Esophagus (tissue), 2 donors: ENCODE results near the gene H19. TPM values are rescaled to one million over a fixed set of nuclear protein-coding genes. Genes with fewer than 3 reads are reported as not detected.

Experiments used
- H3K27ac ChIP-seq, 2 donors: one replicate each; pipeline ENCODE4 v1.5.1; 2013; ENCODE audit warnings: low read depth in 2 of 2, mild to moderate bottlenecking in 2 of 2, inconsistent platforms in 1 of 2, low read length in 1 of 2, moderate library complexity in 1 of 2
- H3K27me3 ChIP-seq, 2 donors: one replicate each; pipeline ENCODE4 v1.6.1; 2013; ENCODE audit warnings: low read length in 2 of 2, control low read depth in 1 of 2, mild to moderate bottlenecking in 1 of 2; ENCODE audit not compliant: insufficient read depth in 2 of 2, control insufficient read depth in 1 of 2
- H3K36me3 ChIP-seq, 2 donors: one replicate each; pipeline ENCODE4 v1.6.1; 2013; ENCODE audit warnings: low read length in 1 of 2; ENCODE audit not compliant: control insufficient read depth in 2 of 2, insufficient read depth in 2 of 2
- H3K4me1 ChIP-seq, 2 donors: one replicate each; pipeline ENCODE4 v1.6.1; 2013; ENCODE audit warnings: low read length in 1 of 2; ENCODE audit not compliant: control insufficient read depth in 2 of 2, insufficient read depth in 2 of 2
- H3K4me3 ChIP-seq, 2 donors: one replicate each; pipeline ENCODE4 v1.5.1; 2013; ENCODE audit warnings: low read length in 2 of 2, mild to moderate bottlenecking in 2 of 2, low read depth in 1 of 2, moderate library complexity in 1 of 2
- H3K9me3 ChIP-seq, 2 donors: one replicate each; pipeline ENCODE4 v1.6.1; 2013; ENCODE audit warnings: mild to moderate bottlenecking in 2 of 2, low read depth in 1 of 2, low read length in 1 of 2, moderate library complexity in 1 of 2; ENCODE audit not compliant: control insufficient read depth in 2 of 2, insufficient read depth in 1 of 2
- WGBS, 2 donors: extraction: QIAGEN DNeasy Blood & Tissue Kit; methylation state at CpG; one replicate each; pipeline ENCODE4 v1.1.7; 2013; 5-methylcytosine and 5-hydroxymethylcytosine counted together
- polyA plus RNA-seq, 2 donors: library from polyadenylated mRNA; stranded (reverse); fragments of 200-250 nt; gene quantifications; one replicate each; pipeline ENCODE4 v1.2.3, GENCODE V29; 2013
- donor health status: healthy with polysubstance abuse.
- donor health status: Bipolar disorder and iron deficiency.

H19 gene
- polyA plus RNA-seq, 2 donors = 47.6 to 177 TPM

- WGBS, 2 donors = 88% methylated on average over 4 of the region's 23 CpGs; no CpG with 5 or more reads in 1 of the 2 donors
- H3K27me3 ChIP-seq = no peaks in the 10 kb centered on the region
- no peaks in the 10 kb centered on the region for H3K9me3 ChIP-seq
- no peak overlapping the region for H3K27ac ChIP-seq
- H3K36me3 ChIP-seq = no peaks in the 10 kb centered on the region
- no peak overlapping the region for H3K4me3 ChIP-seq
- no peaks in the 10 kb centered on the region for H3K4me1 ChIP-seq
These were observed 44.0 kb downstream of the H19 start for GRCh38 chr11:1953489-1954266.

DNA sequence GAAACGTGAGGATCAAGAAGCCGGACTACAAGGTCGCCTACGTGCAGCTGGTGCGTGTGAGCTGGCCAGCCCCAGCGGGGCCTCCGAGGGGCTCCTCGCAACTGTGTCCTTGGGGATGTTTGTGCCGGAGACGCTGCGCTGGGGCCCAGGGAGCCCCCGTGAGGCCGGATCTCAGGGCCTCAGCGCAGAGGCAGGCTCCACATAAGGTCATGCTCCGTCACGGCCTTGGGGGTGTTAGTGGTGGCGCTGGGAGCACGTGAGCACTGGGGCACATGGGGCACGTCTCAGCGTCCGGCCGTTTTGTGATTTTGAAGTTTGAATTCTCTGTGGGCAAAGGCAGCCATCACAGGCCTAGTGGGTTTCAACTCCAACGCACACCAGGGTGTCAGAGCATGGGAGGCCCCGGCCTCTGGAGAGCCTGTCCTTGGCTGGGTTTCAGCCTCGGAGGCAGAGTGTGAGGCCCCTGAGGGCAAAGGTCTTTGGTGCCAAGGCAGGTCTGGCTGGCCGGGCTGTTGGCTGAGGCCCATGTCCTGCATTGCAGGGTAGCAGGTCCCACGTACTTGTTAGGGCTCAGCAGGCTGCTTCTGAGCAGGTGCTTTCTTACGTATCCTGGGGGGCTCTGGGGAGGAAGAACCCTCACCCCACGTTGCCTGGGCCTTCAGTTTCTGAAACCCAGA is 44.7 kb downstream of the H19 start:
- no CpG with 5 or more reads among the region's 29 CpGs for WGBS, 2 donors
- Histone ChIP-seq H3K27me3 (no peaks in the 10 kb centered on the region), H3K4me1 (no peaks in the 10 kb centered on the region), H3K27ac (no peak overlapping the region), H3K9me3 (no peaks in the 10 kb centered on the region), H3K36me3 (no peaks in the 10 kb centered on the region), H3K4me3 (no peak overlapping the region)

GRCh38 chr11:1949922-1950321 is 47.7 kb downstream of the H19 start:
- WGBS, 2 donors = no CpG with 5 or more reads among the region's 15 CpGs
- Histone ChIP-seq H3K36me3 (no peaks in the 10 kb centered on the region), H3K27ac (no peak overlapping the region), H3K9me3 (no peaks in the 10 kb centered on the region), H3K4me3 (no peak overlapping the region), H3K27me3 (no peaks in the 10 kb centered on the region), H3K4me1 (no peaks in the 10 kb centered on the region)

DNA sequence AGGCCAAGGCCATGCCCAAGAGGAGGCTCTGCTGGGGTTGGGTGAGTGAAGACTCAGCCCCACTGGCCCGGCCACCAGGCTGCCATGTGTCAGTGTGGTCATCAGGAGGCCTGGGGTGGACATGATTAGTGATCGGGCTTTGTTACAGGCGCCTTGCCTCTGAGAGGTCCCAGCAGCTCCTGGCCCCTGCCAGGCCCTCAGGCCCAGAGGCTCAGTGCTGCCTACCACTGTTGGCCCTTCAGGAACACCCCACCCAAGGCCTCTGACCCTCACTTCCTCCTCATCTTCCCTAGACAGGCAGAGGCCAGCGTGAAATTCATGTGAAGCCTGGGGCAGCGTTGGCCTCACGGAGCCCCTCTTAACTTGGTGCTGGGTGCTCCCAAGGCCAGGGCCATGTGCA is 48.3 kb downstream of the H19 start:
- H3K4me1 ChIP-seq = no peaks in the 10 kb centered on the region
- no peaks in the 10 kb centered on the region for H3K27me3 ChIP-seq
- H3K4me3 ChIP-seq = no peak overlapping the region
- no CpG with 5 or more reads among the region's 6 CpGs for whole genome bisulfite sequencing, 2 donors
- no peaks in the 10 kb centered on the region for H3K9me3 ChIP-seq
- H3K36me3 ChIP-seq = no peaks in the 10 kb centered on the region
- H3K27ac ChIP-seq = no peak overlapping the region

DNA sequence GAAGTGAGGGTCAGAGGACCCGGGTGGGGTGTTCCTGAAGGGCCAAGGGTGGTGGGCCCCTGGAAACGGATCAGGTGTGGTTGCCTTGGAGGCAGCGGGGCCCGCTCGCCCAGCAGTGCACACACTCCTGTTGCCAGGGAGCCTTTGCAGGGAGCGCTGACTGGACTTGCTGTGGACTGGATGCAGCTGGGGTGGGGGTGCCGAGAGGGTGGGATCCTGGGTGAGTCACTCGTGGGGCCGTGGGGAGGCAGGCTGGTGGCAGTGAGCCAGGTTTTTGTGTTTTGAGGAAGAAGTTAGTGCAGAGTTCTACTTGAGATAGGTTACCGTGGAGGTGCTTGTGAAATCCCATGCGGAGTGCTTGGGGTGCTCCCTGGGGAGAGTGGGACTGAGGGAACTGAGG is 49.3 kb downstream of the H19 start:
- Histone ChIP-seq H3K36me3 (no peaks in the 10 kb centered on the region), H3K4me3 (no peak overlapping the region), H3K27me3 (no peaks in the 10 kb centered on the region), H3K4me1 (peaks cover 2 to 3% of the 10 kb centered on the region in 2 donors), H3K9me3 (no peaks in the 10 kb centered on the region), H3K27ac (no peak overlapping the region)
- WGBS, 2 donors = no CpG with 5 or more reads among the region's 11 CpGs

GRCh38 chr11:1947592-1948237 is 49.9 kb downstream of the H19 start:
- H3K4me1 ChIP-seq = peaks cover 2 to 3% of the 10 kb centered on the region in 2 donors
- no peaks in the 10 kb centered on the region for H3K36me3 ChIP-seq
- WGBS, 2 donors = no CpG with 5 or more reads among the region's 36 CpGs

GRCh38 chr11:1946812-1947484 is 50.7 kb downstream of the H19 start, which contains the start of gene MRPL23:
Gene MRPL23, plus strand, starts transcription at chr11:1947332. Its CDS starts 31 bp downstream, at chr11:1947363.
- Histone ChIP-seq H3K4me3 (no peak within 1 kb of the TSS), H3K27me3 (no peaks in the 10 kb centered on the region), H3K9me3 (no peaks in the 10 kb centered on the region), H3K36me3 (no peaks in the 10 kb centered on the region), H3K27ac (no peak within 1 kb of the TSS), H3K4me1 (peaks cover 2 to 3% of the 10 kb centered on the region in 2 donors)
- 2% methylated on average over 18 of the region's 85 CpGs; no CpG with 5 or more reads in 1 of the 2 donors for WGBS, 2 donors

More at GRCh38 chr11:1947592-1948237, 49.9 kb downstream of the H19 start:
- no peaks in the 10 kb centered on the region for H3K9me3 ChIP-seq
- H3K27me3 ChIP-seq = no peaks in the 10 kb centered on the region
- no peak overlapping the region for H3K27ac ChIP-seq
- no peak overlapping the region for H3K4me3 ChIP-seq
